GDM1 (cell line): ENCODE results near the gene MIB2.
"Not testable (repeated sequence)": the region's sequence is repeated elsewhere in the genome, so short reads cannot be mapped to it uniquely, and the experiment has no call there.

Experiments
- DNase-seq: peaks from one replicate; lab custom pipeline; 2025; lab: John Stamatoyannopoulos, UW

MIB2 gene

DNA sequence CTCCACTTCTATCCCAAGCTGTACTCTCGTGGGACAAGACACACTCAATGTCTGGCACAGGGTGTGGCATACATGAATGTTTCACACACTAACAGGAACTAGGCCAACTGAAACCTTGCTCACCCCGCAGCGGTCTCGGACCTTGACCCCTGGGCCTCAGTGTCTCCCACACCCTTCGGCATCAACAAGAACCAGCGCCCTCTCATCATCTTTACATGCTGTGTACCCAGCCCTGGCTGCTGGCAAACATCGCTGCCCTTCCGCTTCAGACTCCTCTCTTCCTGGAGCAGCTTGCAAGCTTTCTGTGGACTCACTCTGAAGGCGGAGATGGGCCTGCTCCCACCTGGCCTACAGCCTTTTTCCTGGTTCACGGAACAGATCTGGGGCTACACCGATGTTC lies 33.0 kb downstream of the MIB2 start:
- not testable (repeated sequence) for DNase-seq

DNA sequence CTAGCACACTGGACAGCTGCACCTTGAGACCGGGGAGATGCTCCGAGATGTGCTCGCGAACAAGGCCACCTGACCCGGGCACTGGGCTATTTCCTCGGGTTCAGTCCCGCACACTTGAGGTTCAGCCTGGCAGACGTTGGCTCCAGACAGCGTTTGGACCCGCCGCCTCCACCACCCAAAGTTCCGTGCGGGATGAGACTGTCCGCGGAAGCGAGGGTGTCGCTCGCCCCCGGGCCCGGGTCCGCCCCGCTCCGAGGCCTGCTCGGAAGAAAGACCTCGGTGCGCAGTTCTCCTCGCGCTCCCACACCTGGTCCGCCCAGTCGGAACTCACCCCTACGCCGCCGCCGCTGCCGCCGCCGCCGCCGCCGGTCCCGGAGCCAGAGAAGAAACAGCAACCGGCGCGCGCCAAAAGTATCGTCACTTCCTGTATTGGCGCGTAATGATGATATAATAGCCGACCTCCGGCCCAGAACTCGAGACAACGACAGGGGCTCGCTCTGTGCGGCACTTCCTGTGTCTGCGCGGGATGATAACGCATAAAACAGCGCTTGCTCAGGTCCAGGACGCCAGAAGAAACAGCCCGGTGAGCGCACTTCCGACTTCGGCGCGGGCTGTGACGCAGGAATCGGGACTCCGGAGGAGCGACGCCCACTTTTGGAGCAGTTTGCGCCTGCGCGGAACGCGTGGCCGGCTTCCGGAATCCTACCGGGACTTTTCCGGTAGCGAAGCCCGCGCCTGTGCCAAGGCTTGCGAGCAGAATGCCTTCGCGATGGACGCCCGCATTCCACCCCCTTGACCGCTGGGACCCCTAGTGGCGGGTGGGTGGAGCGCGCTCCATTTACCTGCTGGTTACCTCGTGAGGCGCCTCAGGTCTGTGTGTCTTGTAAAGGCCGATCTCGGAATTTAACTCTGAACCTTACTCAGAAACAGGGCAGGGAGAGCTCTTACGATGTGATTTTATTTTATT lies 43.6 kb downstream of the MIB2 start, which contains the start of gene CDK11B:
Gene CDK11B (minus strand): TSS at position 422 of the 967 bp plus-strand sequence. CDS start 1,519 bp downstream, outside the sequence.
- DNase-seq, result peak; percentile 95

DNA sequence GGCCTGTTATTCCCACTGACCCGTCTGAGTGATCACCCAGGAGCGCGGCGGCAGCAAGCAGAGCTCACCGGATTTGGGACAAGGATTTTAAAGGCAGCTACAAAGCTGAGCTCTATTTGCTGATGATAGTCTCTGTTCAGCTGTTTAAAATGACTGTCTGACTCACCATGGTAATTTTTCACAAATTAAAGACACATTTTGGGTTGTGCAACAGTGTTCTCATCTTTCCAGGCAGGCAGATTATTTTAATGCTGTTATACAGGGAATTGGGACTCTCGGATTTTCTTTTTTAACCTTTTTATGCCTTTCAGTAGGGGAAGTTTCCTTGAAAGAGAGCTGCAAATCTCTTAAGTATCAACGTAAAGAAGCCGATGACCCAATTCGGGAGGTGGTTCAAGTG lies 47.1 kb downstream of the MIB2 start:
- DNase-seq, result not testable (repeated sequence)

DNA sequence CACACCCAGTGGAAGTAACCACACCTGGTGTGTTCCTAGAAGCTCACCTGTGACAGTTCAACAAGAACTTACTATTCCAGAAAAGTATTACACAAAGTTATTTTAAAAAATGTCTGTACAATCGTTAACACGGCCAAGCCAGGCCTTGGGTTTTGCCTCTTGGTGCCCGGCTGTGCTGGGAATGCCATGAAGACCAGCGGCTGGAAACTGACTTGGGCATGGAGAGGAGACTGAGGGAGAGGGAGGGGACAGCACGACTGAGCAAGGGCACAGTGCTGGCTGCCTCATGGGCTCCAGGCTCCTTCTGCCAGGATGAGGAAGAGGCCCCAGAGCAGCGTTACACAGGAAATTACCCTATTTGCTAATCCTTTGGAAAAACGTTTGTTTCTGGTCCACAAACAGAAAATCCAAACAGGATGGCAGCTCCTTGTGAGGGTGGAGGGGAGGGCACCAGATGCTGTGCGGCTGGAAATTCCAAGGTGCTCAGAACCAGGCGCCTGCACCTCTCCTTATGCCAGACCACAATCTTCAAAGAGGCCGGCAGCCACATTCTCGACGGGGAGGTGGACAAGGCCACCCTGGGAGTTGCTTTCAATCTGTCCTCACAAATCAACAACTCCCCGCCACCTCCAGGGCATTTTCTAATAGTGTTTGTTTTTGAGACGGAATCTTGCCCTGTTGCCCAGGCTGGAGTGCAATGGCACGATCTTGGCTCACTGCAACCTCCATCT lies 47.7 kb downstream of the MIB2 start:
- not testable (repeated sequence) for DNase-seq

DNA sequence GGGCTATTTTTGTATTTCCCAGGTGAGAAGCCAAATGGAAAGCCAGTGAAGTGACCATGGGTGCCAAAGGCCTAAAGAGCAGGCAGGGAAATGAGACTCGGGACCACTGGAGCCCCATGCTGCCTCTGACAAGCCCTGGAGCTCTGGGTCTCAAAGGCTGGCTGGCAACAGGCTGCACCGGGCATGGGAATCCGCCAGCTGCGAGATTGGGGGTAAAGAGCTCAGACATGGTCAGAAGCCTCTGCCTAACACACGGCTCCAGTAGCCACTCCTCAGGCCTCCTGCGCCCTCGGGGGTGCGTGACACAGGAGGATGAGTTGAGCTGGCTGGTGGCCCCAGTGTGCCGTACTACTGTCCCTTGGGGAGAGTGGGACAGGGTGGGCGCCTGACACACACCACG lies 49.0 kb downstream of the MIB2 start:
- DNase-seq, result not testable (repeated sequence)

DNA sequence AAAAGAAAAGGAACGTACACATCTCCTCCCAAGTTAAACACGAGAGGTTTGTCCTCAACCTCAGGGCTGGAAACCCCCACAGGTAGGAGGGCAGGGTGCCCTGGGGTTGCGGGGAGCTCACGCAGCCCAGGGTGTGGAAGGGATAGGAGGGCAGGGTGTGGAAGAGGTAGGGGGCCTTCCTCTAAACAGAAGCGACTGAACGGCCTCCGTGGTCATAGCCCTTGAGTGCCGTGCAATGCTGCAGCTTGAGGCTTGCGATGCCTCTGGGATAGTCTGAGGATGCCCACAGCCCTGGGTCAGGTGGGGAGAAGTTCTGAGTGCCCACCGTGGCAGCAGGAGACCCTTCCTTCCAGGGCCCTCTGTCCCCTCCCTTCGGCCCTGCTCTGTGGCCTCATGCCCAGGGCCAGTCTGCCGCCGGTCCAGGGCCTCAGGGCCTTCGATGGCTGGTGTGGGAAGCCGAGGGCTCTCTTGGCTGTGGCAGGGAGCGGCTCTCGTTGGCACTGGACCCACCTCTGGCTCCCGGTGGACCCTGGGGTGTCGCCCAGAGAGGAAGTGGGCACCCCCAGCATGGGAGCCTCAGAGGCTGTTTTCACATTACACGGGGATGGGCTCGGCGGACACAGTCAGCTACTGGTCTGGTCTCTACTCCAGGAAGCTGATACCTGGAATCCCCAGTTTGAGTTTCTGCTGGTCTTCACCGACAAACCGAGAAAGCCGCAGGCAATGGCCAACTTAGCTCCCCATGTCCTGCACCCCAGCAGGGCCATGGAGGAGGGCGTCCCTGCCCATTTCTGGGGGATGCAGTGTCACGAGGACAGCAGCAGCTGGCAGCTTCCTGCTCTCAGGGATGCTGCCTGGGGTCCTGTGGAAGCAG lies 49.9 kb downstream of the MIB2 start:
- no peak for DNase-seq

DNA sequence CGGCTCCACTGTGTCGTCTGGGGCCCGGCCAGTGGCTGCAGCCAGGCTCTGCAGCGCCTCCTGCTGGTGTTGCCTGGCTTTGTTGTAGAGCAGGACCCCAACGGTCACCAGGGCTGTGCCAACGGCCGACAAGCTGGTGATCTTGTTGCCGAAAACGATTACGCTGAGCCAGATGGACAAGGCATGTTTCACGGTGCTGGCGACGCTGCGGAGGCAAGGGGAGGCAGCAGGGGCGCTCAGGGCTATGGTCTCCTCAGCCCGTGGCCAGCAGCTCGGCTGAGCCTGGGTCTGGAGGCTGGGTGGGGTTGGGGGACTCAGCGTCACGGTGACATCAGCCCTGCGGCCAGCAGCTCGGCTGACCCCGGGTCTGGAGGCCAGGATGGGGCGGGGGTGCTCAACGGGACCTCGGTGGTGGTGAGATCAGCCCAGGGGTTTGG lies 50.5 kb downstream of the MIB2 start:
- no peak for DNase-seq

DNA sequence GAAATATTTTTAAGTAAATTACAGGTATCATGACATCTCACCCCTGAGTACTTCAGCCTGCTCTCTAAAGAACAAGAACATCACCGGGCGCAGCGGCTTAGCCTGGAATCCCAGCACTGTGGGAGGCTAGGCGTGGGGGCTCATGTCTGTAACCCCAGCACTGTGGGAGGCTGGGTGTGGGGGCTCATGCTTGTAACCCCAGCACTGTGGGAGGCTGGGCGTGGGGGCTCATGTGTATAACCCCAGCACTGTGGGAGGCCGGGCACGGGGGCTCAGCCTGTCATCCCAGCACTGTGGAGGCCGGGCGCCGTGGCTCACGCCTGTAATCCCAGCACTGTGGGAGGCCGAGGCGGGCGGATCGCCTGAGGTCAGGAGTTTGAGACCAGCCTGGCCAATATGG lies 51.2 kb downstream of the MIB2 start:
- DNase-seq, result no peak

DNA sequence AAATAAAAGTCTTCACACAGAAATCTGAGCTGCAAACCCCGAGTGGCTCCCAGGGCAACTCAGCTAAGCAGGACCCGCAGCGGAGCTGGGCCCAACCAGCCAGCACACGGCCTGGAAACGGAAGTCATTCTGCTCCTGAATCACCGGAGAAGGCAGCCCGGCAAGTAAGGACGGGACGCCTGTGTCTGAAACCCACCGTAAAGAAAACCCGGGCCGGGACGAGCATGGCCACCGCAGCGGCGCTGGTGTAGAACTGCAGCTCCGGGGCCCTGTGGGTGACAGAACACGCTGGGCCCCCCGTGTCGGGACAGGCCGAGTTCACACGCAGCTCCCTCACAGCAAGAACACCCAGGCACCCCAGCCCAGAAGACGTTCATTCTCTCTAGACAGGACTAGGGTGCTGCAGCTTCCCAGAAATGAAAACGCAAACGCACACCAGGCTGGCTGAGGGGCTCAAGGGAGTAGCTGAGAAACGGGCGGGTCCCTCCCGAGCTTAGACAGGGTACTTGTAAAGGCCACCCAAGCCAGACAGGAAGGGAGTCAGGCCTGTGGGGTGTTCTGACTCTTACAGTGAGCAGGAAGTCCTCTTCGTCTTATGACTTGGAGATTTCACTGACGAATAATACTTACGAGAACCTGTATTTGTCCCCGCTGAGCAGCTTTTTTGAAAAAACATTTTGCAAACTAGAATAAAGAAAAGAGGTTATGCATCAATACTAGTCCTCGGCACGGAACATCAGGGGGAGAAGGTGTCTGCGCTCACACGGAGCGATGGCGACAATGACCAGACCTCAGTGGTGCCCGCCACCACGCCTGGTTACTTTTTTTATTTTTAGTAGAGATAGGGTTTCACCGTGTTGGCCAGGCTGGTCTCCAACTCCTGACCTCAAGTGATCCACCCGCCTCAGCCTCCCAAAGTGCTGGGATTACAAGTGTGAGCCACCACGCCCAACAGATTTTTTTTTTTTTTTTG lies 54.5 kb downstream of the MIB2 start:
- DNase-seq, result no peak

DNA sequence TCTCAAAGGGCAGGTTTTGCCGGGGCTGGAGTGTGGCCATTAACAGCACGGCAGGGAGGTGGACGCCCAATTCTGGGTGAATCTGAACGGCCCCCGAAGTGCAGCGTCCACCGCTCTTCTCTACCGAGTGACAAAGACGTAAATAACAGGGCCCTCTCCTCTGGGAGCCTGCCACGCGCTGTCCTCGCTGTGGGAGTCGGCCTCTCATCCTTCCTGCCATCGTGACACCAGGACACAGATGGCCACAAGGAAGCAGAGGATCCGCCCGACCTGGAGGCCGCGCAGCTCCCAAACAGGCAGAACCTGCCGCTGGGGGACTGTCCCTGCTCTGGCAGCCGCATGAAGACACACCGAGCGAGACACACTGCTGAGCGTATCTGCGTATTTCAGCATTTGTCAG lies 55.6 kb downstream of the MIB2 start:
- DNase-seq, result no peak

DNA sequence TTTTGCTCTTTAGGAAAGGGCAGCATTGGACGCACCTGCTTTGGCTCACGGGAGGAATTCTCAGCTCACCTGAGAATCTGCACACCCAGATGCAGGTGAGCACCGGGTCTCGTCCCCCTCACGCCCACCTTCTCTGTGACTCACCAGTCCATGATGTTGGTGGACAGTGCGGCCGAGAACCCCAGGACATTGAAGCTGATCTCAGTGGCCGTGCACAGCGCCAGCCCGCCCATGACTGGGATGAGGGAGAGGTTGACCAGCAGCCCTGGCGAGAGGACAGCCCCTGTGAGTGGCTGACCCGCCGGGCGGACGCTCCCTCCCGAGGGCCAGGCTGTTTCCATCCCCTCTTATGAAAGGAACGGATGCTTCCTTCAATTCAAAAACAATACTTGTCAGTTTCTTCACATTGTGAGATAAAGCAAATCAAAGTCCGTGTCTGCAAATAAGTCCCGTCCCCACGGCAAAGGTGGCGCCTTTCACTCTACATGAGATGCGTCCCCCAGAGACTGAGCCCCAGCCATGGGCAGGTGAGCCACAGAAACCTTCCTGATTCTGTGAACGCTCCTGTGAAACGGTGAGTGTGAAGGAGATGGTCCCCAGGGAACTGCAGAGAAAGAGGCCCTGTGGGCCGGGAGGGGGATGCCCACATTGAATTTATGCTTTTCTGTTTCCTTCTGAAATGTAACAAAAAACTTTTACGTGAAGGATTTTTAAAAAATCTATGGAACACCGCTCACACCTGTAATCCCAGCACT lies 56.2 kb downstream of the MIB2 start:
- no peak for DNase-seq

DNA sequence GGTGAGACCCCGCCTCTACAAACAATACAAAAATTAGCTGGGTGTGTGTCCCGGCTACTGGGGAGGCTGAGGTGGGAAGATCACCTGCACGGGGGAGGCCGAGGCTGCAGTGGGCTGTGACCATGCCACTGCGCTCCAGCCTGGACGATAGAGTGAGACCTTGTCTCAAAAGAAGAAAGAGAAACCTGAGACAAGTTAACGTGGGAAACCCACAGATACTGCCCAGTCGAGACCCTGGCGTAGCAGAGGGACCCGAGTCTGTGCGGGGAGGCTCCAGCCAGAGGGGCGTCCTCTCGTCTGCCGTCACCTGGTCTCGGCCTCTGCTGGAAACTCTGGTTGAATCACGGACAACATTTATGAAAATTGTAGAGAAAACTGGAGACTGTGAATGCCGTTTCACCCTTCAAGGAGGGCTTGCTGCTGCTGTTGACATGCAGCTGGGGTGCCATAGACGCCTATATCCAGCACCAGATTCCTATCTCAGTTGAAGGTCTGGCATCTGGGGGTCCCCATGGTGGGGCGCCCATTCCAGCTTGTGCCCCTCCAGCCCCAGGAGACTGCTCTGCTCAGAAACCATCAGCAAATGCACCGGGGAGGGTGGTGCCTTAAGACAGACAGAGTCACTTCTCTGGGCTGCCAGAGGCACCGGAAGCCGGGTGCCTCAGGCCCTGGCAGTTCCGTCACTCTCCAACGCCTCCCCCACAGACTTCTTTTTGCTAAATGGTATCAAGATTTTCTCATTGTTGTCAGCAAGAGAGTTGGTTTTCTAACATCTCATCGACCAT lies 57.1 kb downstream of the MIB2 start:
- DNase-seq, result no peak

DNA sequence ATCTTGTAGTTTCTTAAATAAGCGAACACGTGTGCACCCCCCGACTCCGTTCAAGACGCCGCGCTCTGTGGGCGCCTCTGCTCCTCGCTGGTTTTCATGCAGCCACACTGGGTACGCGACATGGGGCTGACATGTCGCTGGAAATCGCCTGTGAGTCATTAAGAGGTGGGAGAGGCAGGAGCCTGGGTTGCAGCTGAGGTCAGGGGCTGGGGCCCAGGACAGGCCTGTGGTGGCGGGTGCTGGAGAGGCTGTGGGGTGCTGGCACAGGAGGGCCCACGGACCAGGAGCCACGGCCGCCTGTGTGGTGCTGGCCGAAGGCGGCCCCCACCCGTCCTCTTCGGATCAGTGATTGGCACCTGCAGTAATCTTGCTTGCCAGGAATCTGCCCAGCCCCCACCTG lies 59.5 kb downstream of the MIB2 start:
- DNase-seq, result not testable (repeated sequence)

DNA sequence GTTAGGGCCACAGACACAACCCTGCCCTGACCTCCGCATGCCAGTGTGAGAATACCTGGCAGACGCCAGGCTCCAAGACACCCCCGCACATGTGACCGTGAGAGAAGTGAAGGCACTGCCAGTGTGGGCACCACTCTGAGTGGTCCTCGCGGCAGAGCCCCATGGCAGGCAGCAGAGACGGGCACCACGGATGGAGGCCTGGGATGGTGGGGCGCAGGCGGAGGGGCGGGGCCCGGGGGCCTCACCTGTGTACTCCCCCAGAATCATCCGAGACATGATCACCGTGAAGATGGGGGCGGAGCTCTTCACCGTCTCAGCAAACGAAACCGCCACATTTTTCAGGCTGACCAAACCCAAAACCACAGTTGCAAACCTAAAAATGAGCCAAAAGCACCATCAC lies 59.9 kb downstream of the MIB2 start:
- DNase-seq, result not testable (repeated sequence)

DNA sequence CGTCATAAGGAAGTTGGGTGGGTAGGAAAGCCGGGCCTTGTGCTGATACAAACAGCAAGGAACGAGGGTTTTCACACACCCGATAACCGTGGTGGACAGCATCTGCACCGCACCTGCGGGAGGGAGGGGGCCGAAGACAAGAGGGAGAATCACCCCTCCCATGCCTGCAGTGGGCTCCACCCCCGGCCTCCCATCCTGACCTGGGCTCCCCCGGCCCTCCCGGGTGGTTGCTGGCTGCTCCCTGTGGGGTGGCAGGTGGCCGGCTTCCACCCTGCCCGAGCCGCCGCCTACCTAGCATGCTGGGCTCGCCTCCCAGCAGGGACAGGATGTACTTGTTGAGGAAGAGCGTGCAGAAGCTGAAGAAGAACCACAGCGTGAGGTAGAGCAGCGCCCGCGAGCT lies 60.8 kb downstream of the MIB2 start:
- not testable (repeated sequence) for DNase-seq

DNA sequence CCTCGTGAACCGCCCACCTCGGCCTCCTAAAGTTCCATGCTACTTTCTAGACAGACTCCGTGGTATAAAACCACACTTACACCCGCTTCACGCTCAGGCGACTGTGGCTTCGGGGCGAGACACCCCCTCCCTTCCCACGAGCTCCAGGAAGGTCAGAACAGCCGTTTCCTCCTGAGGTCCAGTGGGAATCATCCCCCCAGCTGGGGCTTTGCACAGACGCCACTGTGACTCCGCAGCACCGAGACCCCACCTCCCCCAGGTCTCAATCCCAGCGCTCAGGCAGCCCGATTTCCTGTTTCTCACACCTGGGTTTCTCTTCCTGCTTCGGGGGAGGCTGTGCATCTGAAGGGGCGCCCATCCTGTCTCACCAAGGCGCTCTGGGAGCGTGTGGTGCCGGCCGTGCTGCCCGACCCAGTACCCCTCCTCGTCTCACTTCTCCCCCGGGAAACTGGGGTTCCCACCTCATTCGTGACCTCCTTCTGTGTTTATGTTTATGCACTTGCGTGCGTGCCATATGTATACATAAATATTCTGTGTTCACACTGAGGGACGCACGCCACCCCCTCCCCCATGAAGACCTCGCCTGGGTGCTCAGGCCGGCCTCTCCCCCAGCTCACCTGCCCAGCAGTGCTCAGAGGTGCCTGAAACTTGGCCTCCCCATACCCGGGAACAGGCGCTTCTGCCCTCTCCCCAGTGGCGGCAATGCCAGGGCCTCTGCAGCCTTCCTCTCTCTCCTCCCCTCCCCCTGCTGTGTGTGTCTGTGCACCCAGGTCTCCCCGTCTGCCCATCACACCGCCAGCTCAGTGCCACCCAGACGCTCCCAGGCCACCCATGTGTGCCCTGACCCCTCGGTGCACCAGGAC lies 62.6 kb downstream of the MIB2 start:
- DNase-seq, result no peak

DNA sequence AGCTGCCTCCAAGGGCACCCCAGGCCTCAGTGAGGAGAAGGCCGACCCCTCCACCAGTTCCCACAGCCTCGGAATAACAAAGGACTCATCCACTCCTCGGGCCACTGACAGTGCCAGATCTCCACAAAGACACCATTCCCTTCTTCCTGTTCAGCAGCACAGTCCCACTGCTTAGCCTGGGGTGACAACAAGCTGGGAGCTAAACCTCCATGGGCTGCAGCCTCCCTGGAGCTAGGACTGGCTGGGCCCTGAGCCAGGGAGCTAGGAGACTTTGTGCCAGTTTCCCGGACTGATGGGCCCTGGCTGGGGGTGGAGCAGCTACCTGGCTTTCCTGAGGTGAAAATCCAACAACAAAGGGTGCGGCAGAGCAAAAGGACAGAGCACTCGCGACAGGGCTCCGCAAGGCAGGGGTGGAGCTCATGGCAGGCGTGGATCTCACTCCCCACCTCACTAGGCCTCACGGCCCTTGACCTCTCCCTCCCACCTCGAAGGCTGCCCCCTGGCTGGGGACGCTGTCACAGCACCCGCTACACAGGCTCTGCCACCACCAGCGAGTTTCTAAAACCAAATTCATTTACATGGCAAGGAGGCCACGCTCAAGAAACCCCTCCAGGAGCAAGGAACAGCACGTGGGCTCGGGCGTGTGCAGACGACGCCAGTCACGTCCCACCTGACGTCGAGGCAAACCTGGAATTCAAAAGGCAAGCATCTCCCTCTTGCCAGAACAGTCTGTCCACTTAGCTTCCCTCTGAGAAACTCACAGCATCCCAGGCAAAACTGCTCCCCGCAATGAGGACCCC lies 63.5 kb downstream of the MIB2 start:
- no peak for DNase-seq
